CD4-positive, alpha-beta T cell (primary cell): Measurements from ENCODE around the gene RASSF10. TPM values are rescaled to one million over a fixed set of nuclear protein-coding genes. Genes with fewer than 3 reads are reported as not detected.

Experiments used
- ATAC-seq: fragments of 200-7000 bp; cut with Tn5 transposase; one replicate; pipeline ENCODE4 v1.10.0; 2022; ENCODE audit warnings: mild to moderate bottlenecking; ENCODE audit not compliant: poor library complexity
- CTCF ChIA-PET: fragments of 350-600 bp; sonication (Branson Sonifier 250); formaldehyde crosslinking; loops from one replicate; lab custom pipeline; 2021; ENCODE audit warnings: antibody characterized with exemption, inconsistent platforms; lab: Charles Lee
- POLR2A ChIA-PET: fragments of 350-600 bp; sonication (Branson Sonifier 250); formaldehyde crosslinking; loops from one replicate; lab custom pipeline; 2021; ENCODE audit warnings: antibody characterized with exemption, inconsistent platforms; lab: Charles Lee
- DNase-seq, 14 experiments: peaks; one replicate each; pipeline ENCODE4 v3.0.0-alpha.2; 2013 to 2020; ENCODE audit warnings: mixed read lengths in 2 of 14
- H3K27ac ChIP-seq, 2 donors: one replicate each; pipeline versions ENCODE4 v1.5.1 to v1.7.0; 2013; ENCODE audit warnings: low read length in 2 of 2, low read depth in 1 of 2, mild to moderate bottlenecking in 1 of 2
- H3K27me3 ChIP-seq, 2 experiments: 1 replicate in 1 of 2; 2 replicates in 1 of 2; pipeline versions ENCODE4 v1.6.1 to v1.7.0; 2013; ENCODE audit warnings: low read length in 2 of 2, control low read depth in 1 of 2, mild to moderate bottlenecking in 1 of 2, moderate library complexity in 1 of 2; ENCODE audit not compliant: insufficient read depth in 2 of 2, control insufficient read depth in 1 of 2
- H3K36me3 ChIP-seq: one replicate; pipeline ENCODE4 v1.6.1; 2013; ENCODE audit warnings: low read length, control low read depth; ENCODE audit not compliant: insufficient read depth
- H3K4me1 ChIP-seq: one replicate; pipeline ENCODE4 v1.6.1; 2013; ENCODE audit warnings: low read length, control low read depth; ENCODE audit not compliant: insufficient read depth
- H3K4me3 ChIP-seq: one replicate; pipeline ENCODE4 v1.5.1; 2013; ENCODE audit warnings: mild to moderate bottlenecking, low read length, moderate library complexity
- H3K9me3 ChIP-seq, 2 experiments: 1 replicate in 1 of 2; 2 replicates in 1 of 2; pipeline versions ENCODE4 v1.6.1 to v1.7.0; 2013; ENCODE audit warnings: low read length in 2 of 2, mild to moderate bottlenecking in 2 of 2, control low read depth in 1 of 2, moderate library complexity in 1 of 2; ENCODE audit not compliant: control insufficient read depth in 1 of 2, insufficient read depth in 1 of 2
- H3K27ac Mint-ChIP-seq: one replicate; pipeline ENCODE4 v1.8.0; 2020; ENCODE audit warnings: mixed read lengths
- H3K27me3 Mint-ChIP-seq: one replicate; pipeline ENCODE4 v1.8.0; 2021; ENCODE audit warnings: mixed read lengths
- H3K36me3 Mint-ChIP-seq: one replicate; pipeline ENCODE4 v1.8.0; 2021; ENCODE audit warnings: low read depth, mixed read lengths
- H3K4me1 Mint-ChIP-seq: one replicate; pipeline ENCODE4 v1.8.0; 2021; ENCODE audit warnings: low read depth, mixed read lengths
- H3K4me3 Mint-ChIP-seq: one replicate; pipeline ENCODE4 v1.8.0; 2020; ENCODE audit warnings: mild to moderate bottlenecking, mixed read lengths
- H3K9me3 Mint-ChIP-seq: one replicate; pipeline ENCODE4 v1.8.0; 2020; ENCODE audit warnings: mixed read lengths
- intact Hi-C, 2 experiments: fragments of 100-400 bp; cut with DNase I in 1 of 2; cut with micrococcal nuclease in 1 of 2; formaldehyde crosslinking; loops; one replicate each; pipeline versions ENCODE4 v1.15.1 to v1.9.0; 2023 to 2025; cut with DNase I, micrococcal nuclease
- total RNA-seq, 174 experiments: library from RNA in 2 of 174; stranded (reverse) in 2 of 174; gene quantifications; one replicate each; pipeline ENCODE4 v1.2.3 and lab custom pipeline; 2021 to 2026
- TF ChIP-seq, protein P1 (sequence below): fragments of 200-600 bp; IDR thresholded peaks from one replicate; pipeline ENCODE4 v1.8.0; 2022; ENCODE audit warnings: antibody characterized with exemption, mild to moderate bottlenecking

RASSF10 gene
- total RNA-seq, 2 experiments from 2014 or later, result not detected

DNA sequence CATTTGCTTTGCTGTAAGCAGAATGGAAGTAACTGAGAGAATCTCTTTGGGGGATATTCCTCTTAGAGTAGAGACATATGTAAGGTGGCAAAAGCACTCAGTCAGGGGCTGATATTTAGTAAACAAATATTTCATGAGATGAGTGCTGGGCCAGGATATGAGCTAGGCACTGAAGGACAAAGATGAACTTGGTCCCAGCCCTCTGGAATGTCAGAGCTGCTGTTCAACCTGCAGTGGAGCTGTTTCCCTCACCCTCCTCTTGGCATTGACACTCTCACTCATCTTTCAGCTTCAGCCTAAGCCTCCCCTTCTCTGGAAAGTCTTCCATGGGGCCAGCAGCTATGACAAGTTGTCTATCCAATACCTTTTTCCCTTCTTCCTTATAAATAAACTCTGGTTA is 22.2 kb downstream of the RASSF10 start:
- no peaks in the 10 kb centered on the region for H3K4me1 Mint-ChIP-seq
- no peak overlapping the region for H3K27ac Mint-ChIP-seq
- ATAC-seq (no peak), DNase-seq (no peak)
- intact Hi-C loops, result no loop called here
- TF ChIP-seq, protein P1, sequence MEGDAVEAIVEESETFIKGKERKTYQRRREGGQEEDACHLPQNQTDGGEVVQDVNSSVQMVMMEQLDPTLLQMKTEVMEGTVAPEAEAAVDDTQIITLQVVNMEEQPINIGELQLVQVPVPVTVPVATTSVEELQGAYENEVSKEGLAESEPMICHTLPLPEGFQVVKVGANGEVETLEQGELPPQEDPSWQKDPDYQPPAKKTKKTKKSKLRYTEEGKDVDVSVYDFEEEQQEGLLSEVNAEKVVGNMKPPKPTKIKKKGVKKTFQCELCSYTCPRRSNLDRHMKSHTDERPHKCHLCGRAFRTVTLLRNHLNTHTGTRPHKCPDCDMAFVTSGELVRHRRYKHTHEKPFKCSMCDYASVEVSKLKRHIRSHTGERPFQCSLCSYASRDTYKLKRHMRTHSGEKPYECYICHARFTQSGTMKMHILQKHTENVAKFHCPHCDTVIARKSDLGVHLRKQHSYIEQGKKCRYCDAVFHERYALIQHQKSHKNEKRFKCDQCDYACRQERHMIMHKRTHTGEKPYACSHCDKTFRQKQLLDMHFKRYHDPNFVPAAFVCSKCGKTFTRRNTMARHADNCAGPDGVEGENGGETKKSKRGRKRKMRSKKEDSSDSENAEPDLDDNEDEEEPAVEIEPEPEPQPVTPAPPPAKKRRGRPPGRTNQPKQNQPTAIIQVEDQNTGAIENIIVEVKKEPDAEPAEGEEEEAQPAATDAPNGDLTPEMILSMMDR, result no peak
- no peaks in the 10 kb centered on the region for H3K9me3 Mint-ChIP-seq
- H3K36me3 ChIP-seq, result no peaks in the 10 kb centered on the region
- POLR2A ChIA-PET, result no interaction called here
- H3K36me3 Mint-ChIP-seq, result no peaks in the 10 kb centered on the region
- H3K4me3 Mint-ChIP-seq, result no peak overlapping the region
- no peaks in the 10 kb centered on the region for H3K9me3 ChIP-seq
- H3K4me3 ChIP-seq, result no peak overlapping the region
- no peak overlapping the region for H3K27ac ChIP-seq
- no peaks in the 10 kb centered on the region for H3K4me1 ChIP-seq
- CTCF ChIA-PET, result no interaction called here
- peaks cover 20% of the 10 kb centered on the region for H3K27me3 Mint-ChIP-seq
- H3K27me3 ChIP-seq, result peaks cover 0 to 21% of the 10 kb centered on the region in 2 experiments

DNA sequence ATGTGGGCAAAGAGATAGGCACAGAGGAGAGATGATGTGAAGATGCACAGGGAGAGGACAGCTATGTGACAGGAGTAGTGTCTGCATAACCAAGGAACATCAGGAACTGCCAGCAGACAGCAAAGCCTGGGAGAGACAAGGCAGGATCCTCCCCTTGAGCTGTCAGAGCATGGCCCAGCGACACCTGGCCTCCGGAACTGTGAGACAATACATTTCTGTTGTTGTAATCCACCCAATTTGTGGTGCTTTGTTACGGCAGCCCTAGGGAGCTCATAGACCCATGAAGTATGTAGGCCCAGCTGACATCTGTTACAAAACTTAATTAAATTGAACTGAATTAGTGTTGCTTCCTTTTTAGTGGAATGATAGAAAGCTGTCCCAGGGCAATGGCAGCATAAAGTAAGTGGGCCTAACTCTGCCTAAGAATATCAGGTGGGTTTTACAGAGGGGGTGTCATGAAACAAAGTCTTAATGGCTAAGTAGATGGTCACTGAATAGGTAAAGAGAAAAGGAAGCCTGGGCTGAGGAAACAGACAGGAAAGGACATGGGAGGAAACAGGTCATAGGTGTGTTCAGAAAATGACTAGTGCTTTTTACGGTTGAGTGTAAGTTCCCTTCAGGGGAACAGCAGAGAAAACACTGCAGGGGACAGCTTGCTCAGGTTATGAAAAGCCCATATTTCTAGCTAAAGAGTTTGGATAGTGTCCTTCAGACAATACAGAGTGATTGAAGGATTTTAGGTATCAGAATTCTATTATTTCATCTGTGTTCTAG is 24.8 kb downstream of the RASSF10 start:
- H3K27ac Mint-ChIP-seq, result no peak overlapping the region
- no peaks in the 10 kb centered on the region for H3K4me1 ChIP-seq
- H3K27me3 ChIP-seq, result peaks cover 0 to 16% of the 10 kb centered on the region in 2 experiments
- H3K9me3 Mint-ChIP-seq, result no peaks in the 10 kb centered on the region
- no peak overlapping the region for H3K4me3 Mint-ChIP-seq
- peaks cover 37% of the 10 kb centered on the region for H3K27me3 Mint-ChIP-seq
- DNase-seq (no peak), ATAC-seq (no peak)
- ChIA-PET CTCF (no interaction called here), POLR2A (no interaction called here)
- H3K4me3 ChIP-seq, result no peak overlapping the region
- TF ChIP-seq, protein P1, result no peak
- intact Hi-C loops, result no loop called here
- no peaks in the 10 kb centered on the region for H3K36me3 ChIP-seq
- no peaks in the 10 kb centered on the region for H3K36me3 Mint-ChIP-seq
- H3K4me1 Mint-ChIP-seq, result no peaks in the 10 kb centered on the region
- H3K27ac ChIP-seq, result no peak overlapping the region
- no peaks in the 10 kb centered on the region for H3K9me3 ChIP-seq

DNA sequence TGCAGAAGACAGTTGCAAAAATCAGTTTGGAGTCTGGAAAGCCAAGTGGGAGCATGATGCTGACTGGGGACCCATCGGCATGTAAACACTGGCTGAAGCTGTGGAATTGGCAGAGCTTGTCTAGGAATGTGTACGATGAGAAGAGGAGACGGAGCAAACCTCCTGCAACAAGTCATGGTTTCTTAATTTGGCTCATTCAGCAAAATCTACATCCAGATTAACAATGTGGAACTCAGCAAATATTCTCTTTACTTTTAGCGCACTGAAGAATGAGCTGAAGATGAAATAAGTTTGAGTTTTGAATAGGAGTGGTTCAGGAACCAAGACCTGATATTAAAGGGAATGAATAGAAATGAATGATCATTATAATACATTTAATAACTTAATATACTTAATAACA is 26.6 kb downstream of the RASSF10 start:
- H3K36me3 Mint-ChIP-seq, result no peaks in the 10 kb centered on the region
- CTCF ChIA-PET, result no interaction called here

More for the DNA sequence above, 26.6 kb downstream of the RASSF10 start:
- Mint-ChIP-seq H3K27me3 (peaks cover 44% of the 10 kb centered on the region), H3K9me3 (no peaks in the 10 kb centered on the region), H3K27ac (no peak overlapping the region), H3K4me1 (no peaks in the 10 kb centered on the region), H3K4me3 (no peak overlapping the region)
- ATAC-seq, result no peak
- peaks cover 0 to 12% of the 10 kb centered on the region in 2 experiments for H3K27me3 ChIP-seq
- H3K27ac ChIP-seq, result no peak overlapping the region
- H3K36me3 ChIP-seq, result no peaks in the 10 kb centered on the region
- H3K4me1 ChIP-seq, result no peaks in the 10 kb centered on the region
- H3K9me3 ChIP-seq, result no peaks in the 10 kb centered on the region
- no peak overlapping the region for H3K4me3 ChIP-seq
- intact Hi-C loops, result no loop called here
- DNase-seq, result no peak
- POLR2A ChIA-PET, result no interaction called here
- TF ChIP-seq, protein P1, result no peak
